ENCODE measurements around the gene TMEM255B. TPM values are rescaled to one million over a fixed set of nuclear protein-coding genes. Genes with fewer than 3 reads are reported as not detected.

Gene TMEM255B
- total RNA-seq, 1 donor from 2014 or later: 2.2 TPM

DNA sequence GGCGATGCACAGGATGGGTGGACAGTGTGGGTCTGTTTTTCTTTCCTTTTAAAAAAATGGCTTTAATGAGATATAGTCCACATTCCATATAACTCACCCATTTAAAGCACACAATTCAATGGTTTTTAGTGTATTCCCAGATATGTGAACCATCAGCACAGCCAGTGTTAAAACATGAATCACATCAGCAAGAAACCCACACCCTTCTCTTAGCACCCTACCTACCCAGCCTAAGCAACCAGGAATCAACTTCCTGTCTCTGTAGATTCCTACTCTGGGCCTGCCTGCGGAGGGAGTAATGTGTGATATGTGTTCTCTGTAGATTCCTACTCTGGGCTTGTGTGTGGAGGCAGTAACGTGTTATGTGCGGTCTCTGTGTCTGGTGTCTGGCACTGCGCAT lies 11.9 kb downstream of the TMEM255B start:
- Mint-ChIP-seq H3K27ac (no peak overlapping the region), H3K4me3 (no peak overlapping the region), H3K9me3 (peaks cover 10% of the 10 kb centered on the region), H3K36me3 (ENCODE audit: low read depth) (peaks cover 1% of the 10 kb centered on the region), H3K27me3 (ENCODE audit: insufficient read depth) (no peaks in the 10 kb centered on the region), H3K4me1 (ENCODE audit: low read depth) (peaks cover 9% of the 10 kb centered on the region)
- intact Hi-C loops (cut with micrococcal nuclease): no loop called here
- DNase-seq (ENCODE audit: low spot score): no peak

DNA sequence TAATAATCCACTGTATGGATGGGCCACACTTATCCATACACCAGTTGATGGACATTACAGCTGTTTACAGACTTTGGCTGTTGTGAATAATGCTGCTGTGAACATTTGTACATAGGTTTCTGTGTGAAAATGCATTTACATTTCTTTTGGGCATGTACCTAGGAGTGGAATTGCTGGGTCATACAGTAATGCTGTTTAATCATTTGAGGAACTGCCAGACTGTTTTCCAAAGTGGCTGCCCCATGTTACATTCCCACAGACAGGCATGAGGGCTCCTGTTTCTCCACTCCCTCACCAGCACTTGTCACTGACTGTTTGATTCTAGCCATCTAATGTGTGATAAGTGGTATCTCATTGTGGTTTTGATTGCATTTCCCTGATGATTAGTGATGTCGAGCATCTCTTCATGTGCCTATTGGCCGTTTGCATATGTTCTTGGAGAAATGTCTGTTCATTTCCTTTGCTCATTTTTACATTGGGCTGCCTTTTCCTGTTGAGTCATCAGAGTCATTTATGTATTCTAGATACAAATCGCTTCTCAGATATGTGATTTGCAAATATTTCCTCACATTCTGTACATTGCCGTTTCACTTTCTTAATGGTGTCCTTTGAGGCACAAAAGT lies 12.8 kb downstream of the TMEM255B start:
- Mint-ChIP-seq H3K36me3 (ENCODE audit: low read depth) (peaks cover 1% of the 10 kb centered on the region), H3K9me3 (peaks cover 10% of the 10 kb centered on the region), H3K4me1 (ENCODE audit: low read depth) (peaks cover 9% of the 10 kb centered on the region), H3K4me3 (no peak overlapping the region), H3K27ac (no peak overlapping the region), H3K27me3 (ENCODE audit: insufficient read depth) (no peaks in the 10 kb centered on the region)
- intact Hi-C loops (cut with micrococcal nuclease): no loop called here
- no peak for DNase-seq (ENCODE audit: low spot score)

GRCh38 chr13:113774177-113775107 lies 15.4 kb downstream of the TMEM255B start:
- peaks cover 9% of the 10 kb centered on the region for H3K4me1 Mint-ChIP-seq (ENCODE audit: low read depth)
- peaks cover 10% of the 10 kb centered on the region for H3K9me3 Mint-ChIP-seq
- no peak overlapping the region for H3K27ac Mint-ChIP-seq
- intact Hi-C loops (cut with micrococcal nuclease): no loop called here
- peaks cover 1% of the 10 kb centered on the region for H3K36me3 Mint-ChIP-seq (ENCODE audit: low read depth)
- H3K27me3 Mint-ChIP-seq (ENCODE audit: insufficient read depth): peaks cover 7% of the 10 kb centered on the region
- no peak for DNase-seq (ENCODE audit: low spot score)
- H3K4me3 Mint-ChIP-seq: no peak overlapping the region

DNA sequence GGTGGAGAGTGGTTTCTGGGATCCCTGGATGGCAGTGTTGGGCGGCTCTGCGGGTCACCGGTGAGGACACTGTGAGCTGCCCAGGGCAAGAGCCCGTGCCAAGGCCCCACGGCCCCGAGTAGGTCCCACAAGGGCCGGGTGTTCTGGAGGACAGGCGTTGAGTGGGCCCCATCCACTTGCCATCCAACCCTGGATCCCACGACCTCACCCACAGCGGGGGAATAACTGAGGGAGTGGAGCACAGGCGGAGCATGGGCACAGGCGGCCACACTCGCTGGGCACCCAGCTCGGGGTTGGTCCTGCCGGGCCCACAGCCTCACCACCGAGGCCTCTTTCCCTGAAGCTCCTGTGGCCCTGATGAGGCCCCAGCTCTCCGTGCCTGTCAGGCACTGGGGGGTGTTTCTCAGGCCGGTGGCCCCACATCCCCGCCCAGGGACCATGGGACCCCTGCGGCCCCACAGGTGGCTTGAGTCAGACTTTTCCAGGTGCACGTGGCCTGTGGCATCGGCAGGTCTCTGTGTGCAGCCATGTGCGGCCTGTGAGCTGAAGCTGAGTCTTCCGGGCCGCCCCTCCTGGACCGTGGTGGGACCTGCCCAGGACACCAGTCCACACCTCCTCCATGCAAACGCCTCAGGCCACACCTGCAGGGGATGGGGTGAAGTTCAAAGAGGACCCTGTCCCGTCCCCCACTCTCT lies 16.6 kb downstream of the TMEM255B start:
- Mint-ChIP-seq H3K36me3 (ENCODE audit: low read depth) (peaks cover 1% of the 10 kb centered on the region), H3K27ac (no peak overlapping the region), H3K27me3 (ENCODE audit: insufficient read depth) (peaks cover 7% of the 10 kb centered on the region), H3K4me1 (ENCODE audit: low read depth) (peaks cover 9% of the 10 kb centered on the region), H3K9me3 (peaks cover 10% of the 10 kb centered on the region), H3K4me3 (no peak overlapping the region)
- intact Hi-C loops (cut with micrococcal nuclease): no loop called here
- DNase-seq (ENCODE audit: low spot score): no peak

DNA sequence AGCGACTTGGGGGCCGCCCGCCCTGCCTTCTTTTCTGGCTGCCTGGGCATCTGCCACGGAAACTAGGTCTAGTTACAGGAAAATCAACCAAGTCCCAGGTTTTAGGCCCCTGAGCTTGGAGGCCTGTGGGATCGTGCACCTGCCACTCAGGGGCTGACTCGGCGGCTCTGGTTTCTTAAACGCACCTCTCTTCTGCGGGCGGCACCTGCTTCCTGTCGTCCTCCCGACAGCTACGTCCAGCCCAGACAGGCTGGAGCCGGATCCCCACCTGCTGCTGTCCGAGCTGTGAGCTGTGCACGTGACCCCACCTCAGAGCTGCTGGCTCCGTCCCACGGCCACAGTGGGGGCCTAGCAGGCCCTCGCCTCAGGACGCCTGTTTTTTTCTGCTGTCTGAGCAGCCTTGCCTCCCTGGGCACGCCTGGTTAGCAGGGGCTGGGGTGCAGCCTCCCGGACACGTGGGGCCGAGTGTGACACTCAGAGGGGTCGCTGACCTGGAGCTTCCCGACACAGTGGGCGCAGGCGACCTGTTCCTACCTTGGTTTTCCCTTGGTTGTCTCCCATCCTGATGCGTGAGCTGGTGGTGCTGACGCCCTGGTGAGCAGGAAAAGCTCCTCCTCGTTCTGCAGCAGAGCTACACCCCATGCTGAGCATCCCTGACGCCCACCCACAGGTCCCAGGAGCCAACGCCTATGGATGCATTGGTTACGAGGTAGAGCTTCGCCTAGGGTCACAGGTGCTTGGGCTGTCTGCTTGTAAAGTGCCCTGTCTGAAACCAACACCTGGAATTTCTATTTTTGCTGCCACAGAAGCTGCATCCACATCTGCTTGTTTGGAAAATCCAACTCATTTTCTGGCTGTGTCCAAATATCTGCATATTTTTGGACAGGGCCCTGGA lies 17.5 kb downstream of the TMEM255B start:
- peaks cover 9% of the 10 kb centered on the region for H3K4me1 Mint-ChIP-seq (ENCODE audit: low read depth)
- H3K36me3 Mint-ChIP-seq (ENCODE audit: low read depth): peaks cover 1% of the 10 kb centered on the region
- peaks cover 10% of the 10 kb centered on the region for H3K9me3 Mint-ChIP-seq
- peaks cover 7% of the 10 kb centered on the region for H3K27me3 Mint-ChIP-seq (ENCODE audit: insufficient read depth)
- no peak overlapping the region for H3K4me3 Mint-ChIP-seq
- DNase-seq (ENCODE audit: low spot score): no peak
- intact Hi-C loops (cut with micrococcal nuclease): no loop called here
- no peak overlapping the region for H3K27ac Mint-ChIP-seq

GRCh38 chr13:113777311-113778260 lies 18.6 kb downstream of the TMEM255B start:
- Mint-ChIP-seq H3K27ac (no peak overlapping the region), H3K27me3 (ENCODE audit: insufficient read depth) (peaks cover 7% of the 10 kb centered on the region), H3K9me3 (peaks cover 2% of the 10 kb centered on the region), H3K36me3 (ENCODE audit: low read depth) (no peaks in the 10 kb centered on the region), H3K4me1 (ENCODE audit: low read depth) (peaks cover under 1% of the 10 kb centered on the region), H3K4me3 (no peak overlapping the region)
- intact Hi-C loops (cut with micrococcal nuclease): no loop called here
- no peak for DNase-seq (ENCODE audit: low spot score)

- H3K4me3 Mint-ChIP-seq: no peak overlapping the region
- no peaks in the 10 kb centered on the region for H3K4me1 Mint-ChIP-seq (ENCODE audit: low read depth)
- H3K9me3 Mint-ChIP-seq: no peaks in the 10 kb centered on the region
- H3K27me3 Mint-ChIP-seq (ENCODE audit: insufficient read depth): peaks cover 19% of the 10 kb centered on the region
- no peak for DNase-seq (ENCODE audit: low spot score)
- intact Hi-C loops (cut with micrococcal nuclease): no loop called here
- no peak overlapping the region for H3K27ac Mint-ChIP-seq
- no peaks in the 10 kb centered on the region for H3K36me3 Mint-ChIP-seq (ENCODE audit: low read depth)
Observed at GRCh38 chr13:113781571-113781970, 22.5 kb downstream of the TMEM255B start.

DNA sequence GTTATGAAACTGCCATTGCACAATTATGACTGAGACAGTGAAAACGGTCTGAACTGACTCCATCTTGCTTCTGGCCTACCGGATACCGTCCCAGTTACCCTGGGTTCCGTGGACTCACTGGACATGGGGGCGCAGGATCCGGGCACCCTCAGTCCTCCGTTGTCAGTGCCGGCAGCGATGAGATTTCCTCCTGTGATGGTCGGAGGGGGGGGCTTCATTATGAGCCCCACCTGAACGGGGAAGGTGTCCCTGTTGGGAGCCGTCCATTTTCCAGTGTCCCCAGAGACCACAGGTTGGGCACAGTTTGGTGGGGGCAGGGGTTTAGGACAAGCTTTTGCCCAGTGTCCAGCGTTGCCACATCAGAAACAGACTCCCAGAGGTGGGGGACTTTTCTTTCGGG lies 23.4 kb downstream of the TMEM255B start:
- DNase-seq (ENCODE audit: low spot score): no peak
- H3K4me1 Mint-ChIP-seq (ENCODE audit: low read depth): no peaks in the 10 kb centered on the region
- H3K4me3 Mint-ChIP-seq: no peak overlapping the region
- H3K9me3 Mint-ChIP-seq: no peaks in the 10 kb centered on the region
- no peak overlapping the region for H3K27ac Mint-ChIP-seq
- no peaks in the 10 kb centered on the region for H3K36me3 Mint-ChIP-seq (ENCODE audit: low read depth)
- peaks cover 19% of the 10 kb centered on the region for H3K27me3 Mint-ChIP-seq (ENCODE audit: insufficient read depth)
- intact Hi-C loops (cut with micrococcal nuclease): no loop called here

DNA sequence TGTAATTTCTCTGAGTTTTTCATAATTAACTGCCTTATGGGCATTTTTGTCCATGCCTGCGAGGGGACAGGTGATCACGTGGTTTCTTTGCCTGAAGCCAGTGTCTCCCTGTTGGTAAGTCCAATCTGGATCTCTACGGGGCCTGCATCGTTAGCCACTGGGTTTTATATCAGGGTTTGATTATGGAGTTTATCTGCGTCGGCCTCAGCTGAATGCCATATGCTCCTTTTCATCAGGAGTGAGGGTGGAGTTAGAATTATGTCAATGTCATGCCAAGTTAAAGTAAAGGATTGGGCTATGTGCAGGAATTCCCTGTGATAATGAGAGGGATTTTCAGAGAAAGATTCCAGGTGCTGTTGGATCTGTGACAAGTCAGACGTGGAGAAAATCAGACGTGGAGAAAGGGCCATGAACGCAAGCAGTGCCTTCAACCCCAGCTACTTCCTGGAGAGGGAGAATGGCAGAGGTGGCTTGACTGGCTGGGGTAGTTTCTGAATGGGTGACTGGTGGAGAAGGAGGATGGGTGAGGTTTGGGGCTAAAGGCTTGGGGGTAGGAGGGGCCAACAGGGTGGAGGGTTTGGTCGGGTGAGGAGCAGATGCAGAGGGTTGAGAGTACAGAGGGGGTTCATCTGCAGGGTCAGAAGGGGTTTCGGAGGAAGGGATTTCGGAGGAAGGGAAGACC lies 24.3 kb downstream of the TMEM255B start:
- Mint-ChIP-seq H3K36me3 (ENCODE audit: low read depth) (no peaks in the 10 kb centered on the region), H3K27me3 (ENCODE audit: insufficient read depth) (peaks cover 19% of the 10 kb centered on the region), H3K27ac (no peak overlapping the region), H3K4me3 (no peak overlapping the region), H3K4me1 (ENCODE audit: low read depth) (no peaks in the 10 kb centered on the region), H3K9me3 (no peaks in the 10 kb centered on the region)
- intact Hi-C loops (cut with micrococcal nuclease): no loop called here
- DNase-seq (ENCODE audit: low spot score): no peak

DNA sequence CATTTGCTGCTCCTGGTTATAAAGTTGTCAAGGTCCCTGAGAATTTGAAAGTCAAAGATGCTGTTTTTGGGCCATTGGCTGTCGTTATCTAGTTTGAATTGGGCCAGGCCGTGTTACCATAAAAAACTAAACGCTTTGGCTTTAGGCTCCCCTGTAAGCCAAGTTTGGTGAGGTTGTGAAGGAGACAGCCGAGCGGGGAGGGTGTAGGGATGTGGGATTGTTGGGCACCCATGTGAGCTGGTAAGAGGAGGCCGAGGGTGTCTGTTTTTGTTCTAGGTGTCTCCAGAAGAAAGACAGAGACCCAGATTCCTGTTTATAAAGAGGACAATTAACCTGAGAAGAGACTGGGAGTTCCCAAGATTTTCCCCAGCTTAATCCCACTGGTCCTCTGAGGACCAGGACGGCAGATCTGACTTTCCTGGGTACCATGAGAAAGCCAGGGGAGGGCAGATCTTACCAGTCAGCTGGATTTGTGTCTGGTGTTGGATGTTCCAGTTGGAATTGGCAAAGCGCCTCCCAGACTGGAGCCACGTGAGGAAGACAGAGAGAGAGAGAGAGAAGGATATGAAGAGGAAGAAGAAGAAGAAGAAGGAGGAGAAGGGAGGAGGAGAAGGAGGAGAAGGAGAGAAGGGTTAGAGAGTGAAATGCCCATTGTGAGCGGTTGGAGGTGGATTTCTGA lies 25.1 kb downstream of the TMEM255B start:
- Mint-ChIP-seq H3K9me3 (no peaks in the 10 kb centered on the region), H3K4me1 (ENCODE audit: low read depth) (no peaks in the 10 kb centered on the region), H3K4me3 (no peak overlapping the region), H3K36me3 (ENCODE audit: low read depth) (no peaks in the 10 kb centered on the region), H3K27ac (no peak overlapping the region), H3K27me3 (ENCODE audit: insufficient read depth) (peaks cover 14% of the 10 kb centered on the region)
- no peak for DNase-seq (ENCODE audit: low spot score)
- intact Hi-C loops (cut with micrococcal nuclease): no loop called here

DNA sequence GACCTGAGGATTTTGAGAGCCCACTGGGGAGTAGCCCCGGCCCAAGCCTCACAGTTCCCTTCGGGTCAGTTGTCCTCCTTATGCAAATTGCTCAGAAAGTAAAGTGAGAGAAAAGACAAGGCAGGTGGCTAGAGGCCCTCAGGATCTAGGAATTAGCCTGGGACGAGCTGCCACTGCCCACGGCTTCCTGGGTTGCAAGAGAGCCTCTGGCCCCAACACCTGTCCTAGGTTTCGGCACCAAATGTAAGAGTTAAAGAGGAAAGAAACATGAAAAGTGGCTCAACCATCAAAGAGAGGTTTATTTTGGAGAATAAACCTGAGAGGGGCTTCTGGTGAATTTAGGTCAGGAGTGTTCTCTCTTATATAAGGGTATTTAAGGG lies 25.6 kb downstream of the TMEM255B start:
- no peaks in the 10 kb centered on the region for H3K36me3 Mint-ChIP-seq (ENCODE audit: low read depth)
- peaks cover 12% of the 10 kb centered on the region for H3K27me3 Mint-ChIP-seq (ENCODE audit: insufficient read depth)
- H3K4me1 Mint-ChIP-seq (ENCODE audit: low read depth): no peaks in the 10 kb centered on the region
- no peak overlapping the region for H3K27ac Mint-ChIP-seq
- intact Hi-C loops (cut with micrococcal nuclease): no loop called here
- no peak for DNase-seq (ENCODE audit: low spot score)
- no peaks in the 10 kb centered on the region for H3K9me3 Mint-ChIP-seq
- H3K4me3 Mint-ChIP-seq: no peak overlapping the region

Measured in activated T-helper 1 cell treated with anti-CD3 and anti-CD28 coated beads, Interleukin-12 subunit alpha, Interleukin-12 subunit beta, Interleukin-2, Interleukin-4 antibody, amounts not matched to agents 30 ng/mL and 10 ng/mL and 1 ng/mL, durations not matched to agents 14 hours and 24 hours and 36 hours (primary cell).